Activated CD8-positive, alpha-beta memory T cell treated with anti-CD3 and anti-CD28 coated beads, Interleukin-2, amount 50 U/mL, for 24 hours (primary cell): ENCODE measurements around the gene TRPV6.

Source experiments
- DNase-seq: peaks from one replicate; pipeline ENCODE4 v3.0.0-alpha.2; 2020; ENCODE audit errors: extremely low read depth

The TRPV6 gene

GRCh38 chr7:142885311-142886230 is at the start of gene TRPV6:
TRPV6 (minus strand) TSS chr7:142885745.
- no peak for DNase-seq

DNA sequence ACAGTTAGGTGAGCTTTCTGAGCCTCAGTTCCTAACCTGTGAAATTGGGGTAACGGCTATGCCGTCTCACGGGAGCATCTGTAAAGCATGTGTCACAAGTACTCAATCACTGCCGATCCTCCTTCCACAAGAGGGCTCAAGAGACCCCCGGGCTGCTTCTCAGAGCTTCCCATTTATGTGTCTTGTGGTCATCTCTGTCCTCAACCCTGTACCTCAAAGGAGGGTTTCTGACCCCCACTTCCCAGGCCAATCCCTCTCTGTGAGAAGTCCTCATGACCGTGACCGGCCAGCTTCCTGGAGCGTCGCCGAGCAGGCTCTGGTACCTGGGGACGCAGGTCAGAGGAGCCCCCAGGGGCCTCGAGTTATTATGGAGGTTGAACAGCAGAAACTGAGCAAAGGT is 48.5 kb upstream of the TRPV6 start:
- no peak for DNase-seq

DNA sequence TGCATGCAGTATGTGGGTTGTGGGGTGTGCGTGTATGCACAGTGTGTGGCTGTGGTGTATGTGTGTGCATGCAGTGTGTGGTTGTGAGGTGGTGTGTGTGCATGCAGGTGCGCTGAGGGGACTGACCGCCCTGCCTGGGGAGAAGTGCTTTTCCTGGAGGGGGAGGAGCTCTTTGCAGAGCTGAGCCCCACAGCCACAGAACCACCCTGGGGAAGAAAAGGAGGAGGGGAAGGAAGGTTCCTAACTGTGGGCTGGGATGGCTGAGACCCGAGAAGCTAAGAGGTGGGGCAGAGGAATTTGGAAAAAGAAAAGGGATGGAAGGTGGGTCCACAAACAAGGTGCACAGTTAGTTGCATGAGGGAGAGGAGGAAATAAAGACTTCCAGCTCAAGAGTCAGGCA is 48.1 kb upstream of the TRPV6 start, which contains the start of gene TRPV5:
Gene TRPV5 (minus strand): TSS at position 123 of the 400 bp plus-strand sequence. CDS start 287 bp downstream, outside the sequence.
- no peak for DNase-seq

GRCh38 chr7:142933092-142933475 is 47.5 kb upstream of the TRPV6 start:
- DNase-seq: no peak

- no peak for DNase-seq
Measured at GRCh38 chr7:142932386-142933091, 47.0 kb upstream of the TRPV6 start.

GRCh38 chr7:142930126-142930730 is 44.7 kb upstream of the TRPV6 start:
- DNase-seq: no peak

DNA sequence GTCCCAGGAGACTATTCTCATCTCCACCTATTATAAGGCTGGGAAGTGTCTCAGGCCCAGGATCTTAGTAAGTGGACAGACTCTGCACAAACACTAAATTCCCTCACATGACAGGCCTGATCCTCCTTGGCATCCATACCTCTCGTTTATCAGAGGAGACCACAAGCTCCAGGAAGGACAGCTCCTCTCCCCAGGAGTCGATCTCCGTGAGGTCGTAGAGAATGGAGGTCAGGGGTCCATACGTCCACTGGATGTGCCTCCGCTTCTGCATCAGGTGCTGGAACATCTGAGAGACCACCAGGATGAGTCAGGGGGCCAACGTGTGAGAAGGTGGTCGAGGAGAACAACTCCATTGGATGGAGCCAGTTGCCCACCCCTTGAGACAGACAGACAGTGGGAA is 42.4 kb upstream of the TRPV6 start:
- no peak for DNase-seq

- no peak for DNase-seq
Measured at GRCh38 chr7:142927085-142927745, 41.7 kb upstream of the TRPV6 start.

GRCh38 chr7:142925413-142925812 is 39.9 kb upstream of the TRPV6 start:
- DNase-seq: no peak

GRCh38 chr7:142923391-142923790 is 37.8 kb upstream of the TRPV6 start:
- DNase-seq: no peak

- no peak for DNase-seq
Measured at GRCh38 chr7:142919656-142920055, 34.1 kb upstream of the TRPV6 start.

GRCh38 chr7:142918901-142919300 is 33.4 kb upstream of the TRPV6 start:
- no peak for DNase-seq

DNA sequence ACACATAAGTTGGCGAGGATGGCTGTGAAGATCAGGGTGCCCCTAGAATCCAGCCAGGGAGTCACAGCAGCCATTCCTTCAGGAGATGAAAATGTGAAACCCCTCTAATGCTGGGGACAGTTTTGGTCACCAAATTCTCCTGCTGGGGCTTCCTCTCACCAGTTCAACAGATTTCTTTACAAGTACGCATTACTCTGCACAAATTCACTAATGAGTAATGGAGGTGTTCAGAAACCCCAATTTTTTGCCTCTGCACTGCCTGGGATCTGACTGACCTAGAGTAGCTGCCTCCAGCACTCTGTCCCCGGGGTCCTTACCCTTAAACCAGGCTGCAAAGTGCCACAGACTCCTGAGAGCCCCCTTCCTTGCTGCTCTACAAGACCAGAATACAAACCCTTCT is 31.9 kb upstream of the TRPV6 start:
- no peak for DNase-seq

GRCh38 chr7:142916508-142916907 is 31.0 kb upstream of the TRPV6 start:
- DNase-seq: no peak

DNA sequence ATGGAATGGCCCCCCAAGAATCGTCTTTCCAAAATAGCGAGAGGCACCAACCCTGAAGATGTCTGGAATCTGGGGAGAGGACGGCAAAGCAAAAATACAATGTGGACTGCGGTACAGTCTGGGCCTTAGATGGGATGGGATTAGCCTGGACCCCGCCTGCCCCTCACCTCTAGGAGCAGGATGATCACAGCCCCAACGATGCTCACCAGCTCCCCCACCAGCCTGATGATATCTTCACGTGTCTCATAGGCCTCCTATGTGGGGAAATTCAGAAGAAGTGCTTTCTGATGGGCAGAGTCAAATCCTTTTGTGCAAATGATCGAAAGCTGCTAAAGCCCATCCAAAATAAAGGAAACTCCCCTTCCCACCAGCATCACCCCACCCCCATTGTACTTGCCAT is 29.8 kb upstream of the TRPV6 start:
- no peak for DNase-seq

GRCh38 chr7:142914121-142914520 is 28.6 kb upstream of the TRPV6 start:
- no peak for DNase-seq

DNA sequence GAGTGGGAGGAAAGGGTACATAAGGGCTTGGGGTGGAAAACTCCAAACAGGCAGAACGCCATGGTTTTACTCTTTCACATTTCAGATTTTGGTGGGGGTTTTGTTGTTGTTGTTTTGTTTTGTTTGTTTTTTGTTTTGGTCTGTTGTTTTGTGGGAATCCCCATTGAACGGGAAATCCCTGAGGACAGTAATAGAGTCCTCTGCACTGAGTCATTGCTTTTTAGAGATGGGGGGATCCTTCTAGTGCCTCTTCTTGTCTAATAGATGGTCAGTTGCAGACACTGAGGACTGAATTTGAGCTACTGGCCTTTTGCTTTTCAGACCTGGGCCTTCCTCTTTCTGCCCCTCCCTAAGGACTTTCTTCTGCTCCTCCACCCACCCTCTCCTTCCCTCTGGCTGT is 28.0 kb upstream of the TRPV6 start:
- no peak for DNase-seq

DNA sequence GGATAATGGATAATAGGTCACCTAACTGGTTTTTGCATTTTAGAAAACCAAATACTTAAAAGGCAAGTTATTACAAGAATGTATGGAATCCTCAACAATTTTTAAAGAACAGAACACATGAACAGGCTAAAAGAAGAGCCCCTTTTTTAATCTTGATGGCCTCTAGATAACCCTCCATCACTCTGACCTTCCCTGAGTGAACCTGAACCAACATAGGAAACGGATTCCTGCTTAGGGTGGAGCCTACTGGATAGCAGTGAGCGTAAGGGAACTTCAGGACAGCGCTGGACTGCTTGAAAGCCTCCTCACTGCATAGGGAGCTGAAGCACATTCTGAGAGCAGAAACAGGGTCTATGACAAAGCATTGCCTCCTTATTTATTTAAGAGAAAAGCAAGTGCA is 27.5 kb upstream of the TRPV6 start:
- DNase-seq: no peak

- DNase-seq: no peak
Measured at GRCh38 chr7:142910481-142910880, 24.9 kb upstream of the TRPV6 start.

GRCh38 chr7:142910031-142910433 is 24.5 kb upstream of the TRPV6 start:
- no peak for DNase-seq

- no peak for DNase-seq
Measured at GRCh38 chr7:142908921-142909890, 23.7 kb upstream of the TRPV6 start.
